AG10803 (cell line): ENCODE data around the gene HCN1.

Experiments
- DNase-seq: peaks from one replicate; pipeline ENCODE4 v3.0.0; 2010; ENCODE audit warnings: low read depth
- H3K4me3 ChIP-seq: 2 replicates; pipeline ENCODE4 v1.5.1; 2011; ENCODE audit warnings: mild to moderate bottlenecking, low read length, control low read depth
- TF ChIP-seq, protein P1 (sequence below): conservative IDR thresholded peaks from 2 replicates; pipeline ENCODE4 v1.5.1; 2011; ENCODE audit warnings: mild to moderate bottlenecking, low read length, control low read depth, inconsistent platforms

HCN1 gene

DNA sequence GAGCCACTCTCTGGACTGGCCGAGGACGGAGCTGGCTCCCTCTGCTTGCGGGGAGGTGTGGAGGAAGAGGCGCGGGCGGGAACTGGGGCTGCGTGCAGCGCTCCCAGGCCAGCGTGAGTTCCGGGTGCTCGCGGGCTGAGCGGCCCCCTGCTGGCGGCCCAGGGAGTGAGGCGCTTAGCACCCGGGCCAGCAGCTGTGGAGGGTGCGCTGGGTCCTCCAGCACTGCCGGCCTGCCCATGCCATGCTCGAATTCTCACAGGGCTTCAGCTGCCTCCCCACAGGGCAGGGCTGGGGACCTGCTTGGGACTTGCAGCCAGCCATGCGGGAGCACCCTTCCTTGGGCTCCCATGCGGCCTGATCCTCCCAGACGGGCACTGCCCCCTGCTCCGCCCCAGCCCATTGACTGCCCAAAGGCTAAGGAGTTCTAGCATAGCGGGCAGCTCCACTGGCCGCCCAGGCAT is 470.6 kb downstream of the HCN1 start:
- no peak overlapping the region for H3K4me3 ChIP-seq
- TF ChIP-seq, protein P1, sequence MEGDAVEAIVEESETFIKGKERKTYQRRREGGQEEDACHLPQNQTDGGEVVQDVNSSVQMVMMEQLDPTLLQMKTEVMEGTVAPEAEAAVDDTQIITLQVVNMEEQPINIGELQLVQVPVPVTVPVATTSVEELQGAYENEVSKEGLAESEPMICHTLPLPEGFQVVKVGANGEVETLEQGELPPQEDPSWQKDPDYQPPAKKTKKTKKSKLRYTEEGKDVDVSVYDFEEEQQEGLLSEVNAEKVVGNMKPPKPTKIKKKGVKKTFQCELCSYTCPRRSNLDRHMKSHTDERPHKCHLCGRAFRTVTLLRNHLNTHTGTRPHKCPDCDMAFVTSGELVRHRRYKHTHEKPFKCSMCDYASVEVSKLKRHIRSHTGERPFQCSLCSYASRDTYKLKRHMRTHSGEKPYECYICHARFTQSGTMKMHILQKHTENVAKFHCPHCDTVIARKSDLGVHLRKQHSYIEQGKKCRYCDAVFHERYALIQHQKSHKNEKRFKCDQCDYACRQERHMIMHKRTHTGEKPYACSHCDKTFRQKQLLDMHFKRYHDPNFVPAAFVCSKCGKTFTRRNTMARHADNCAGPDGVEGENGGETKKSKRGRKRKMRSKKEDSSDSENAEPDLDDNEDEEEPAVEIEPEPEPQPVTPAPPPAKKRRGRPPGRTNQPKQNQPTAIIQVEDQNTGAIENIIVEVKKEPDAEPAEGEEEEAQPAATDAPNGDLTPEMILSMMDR: no peak
- no peak for DNase-seq

DNA sequence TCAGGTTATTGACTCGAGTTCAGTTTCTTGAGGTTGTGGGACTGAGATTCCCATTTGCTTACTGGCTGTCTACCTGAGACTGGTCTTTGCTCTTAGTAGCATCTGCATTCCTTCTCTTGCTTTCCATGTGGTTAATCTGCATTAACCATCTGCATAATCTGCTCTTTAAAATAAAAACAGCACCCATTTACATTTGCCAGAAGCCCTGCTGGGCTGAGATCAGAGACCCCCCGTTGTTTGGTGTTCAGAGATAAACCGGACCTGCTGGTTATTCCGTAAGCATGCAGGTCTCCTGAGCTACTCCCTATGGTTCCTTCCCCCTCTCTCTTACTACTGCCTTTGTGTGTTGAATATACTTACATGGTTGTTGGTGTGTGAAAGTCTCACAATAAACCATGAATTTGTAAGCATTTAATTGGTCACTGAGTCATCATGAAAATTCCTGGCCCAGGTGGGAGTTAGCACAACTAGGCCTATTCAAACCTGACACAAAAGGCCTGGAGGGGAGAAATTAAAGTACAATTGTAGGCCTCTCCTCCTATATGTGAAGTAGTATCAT is 490.7 kb downstream of the HCN1 start:
- no peak for DNase-seq
- H3K4me3 ChIP-seq: no peak overlapping the region
- TF ChIP-seq, protein P1: no peak
